K562 (cell line): ENCODE measurements around the gene RBBP8.

Experiments
- BMI1 ChIP-seq: fragments of 150-350 bp; IDR thresholded peaks from 2 replicates; pipeline ENCODE4 v1.6.1; 2014; ENCODE audit warnings: low read length
- CHD2 ChIP-seq: IDR thresholded peaks from 2 replicates; pipeline ENCODE4 v1.6.1; 2011; ENCODE audit warnings: low read depth, low read length
- HDAC6 ChIP-seq: IDR thresholded peaks from 2 replicates; pipeline ENCODE4 v1.6.1; 2012; ENCODE audit warnings: low read depth, mild to moderate bottlenecking, control low read depth, inconsistent platforms, low read length, moderate library complexity
- HOXB6 ChIP-seq: fragments of 250-450 bp; sonication (Bioruptor Pico); IDR thresholded peaks from 2 replicates; pipeline ENCODE4 v1.5.1; 2022; ENCODE audit warnings: mild to moderate bottlenecking, borderline replicate concordance
- MEF2A ChIP-seq: IDR thresholded peaks from 2 replicates; pipeline ENCODE4 v1.6.1; 2011; ENCODE audit warnings: low read depth, mild to moderate bottlenecking, low read length, moderate library complexity; ENCODE audit not compliant: control insufficient read depth
- NKRF ChIP-seq: fragments of 450-650 bp; IDR thresholded peaks from 2 replicates; pipeline ENCODE4 v1.6.1; 2016; ENCODE audit warnings: borderline replicate concordance
- POLR2A ChIP-seq: fragments of 450-650 bp; conservative IDR thresholded peaks from 2 replicates; pipeline ENCODE4 v1.6.1; 2016
- RBFOX2 ChIP-seq: fragments of 200-400 bp; formaldehyde crosslinking; IDR thresholded peaks from 2 replicates; pipeline ENCODE4 v1.6.1; 2017; ENCODE audit warnings: low read depth, mild to moderate bottlenecking, low read length, moderate library complexity
- RERE ChIP-seq: sonication (generic); formaldehyde crosslinking; IDR thresholded peaks from 2 replicates; pipeline ENCODE4 v1.8.0; 2023; ENCODE audit warnings: missing genetic modification reagents, mild to moderate bottlenecking, borderline replicate concordance
- RFX5 ChIP-seq: IDR thresholded peaks from 2 replicates; pipeline ENCODE4 v1.6.1; 2011; ENCODE audit warnings: low read depth, mild to moderate bottlenecking, improper control_type of control experiment, low read length
- SIN3A ChIP-seq, 2 experiments: fragments of 150-350 bp in 1 of 2; IDR thresholded peaks; 2 replicates each; pipeline ENCODE4 v1.6.1; 2011 to 2016; ENCODE audit warnings: borderline replicate concordance in 2 of 2, low read depth in 2 of 2, low read length in 2 of 2, mild to moderate bottlenecking in 2 of 2, moderate library complexity in 2 of 2; ENCODE audit not compliant: control insufficient read depth in 1 of 2
- ZNF124 ChIP-seq: sonication (generic); formaldehyde crosslinking; IDR thresholded peaks from 2 replicates; pipeline ENCODE4 v1.8.1; 2022; ENCODE audit warnings: missing genetic modification reagents

- TF ChIP-seq SIN3A (IDR thresholded peaks at IDR 0.05; ENCODE audit: borderline replicate concordance in 2 of 2, control insufficient read depth in 1 of 2, low read depth in 2 of 2, low read length in 2 of 2) (no peak), RFX5 (no peak), POLR2A (no peak), RERE (CRISPR knock-in tag) (no peak), BMI1 (no peak), HDAC6 (no peak), MEF2A (no peak), HOXB6 (no peak), ZNF124 (CRISPR knock-in tag) (no peak), CHD2 (no peak), RBFOX2 (no peak), NKRF (no peak)
Measured at GRCh38 chr18:22974707-22975106, 41.6 kb downstream of the RBBP8 start.
